ENCODE measurements around the gene NAA25. TPM values are rescaled to one million over a fixed set of nuclear protein-coding genes. Genes with fewer than 3 reads are reported as not detected.
A peak's percentile ranks its signal among the peaks of the same experiment; 100 is the strongest.
"Not testable (repeated sequence)": the region's sequence is repeated elsewhere in the genome, so short reads cannot be mapped to it uniquely, and the experiment has no call there.

The NAA25 gene
- total and polyA plus RNA-seq, 4 donors = 19.6 to 40.5 (median 21.0) TPM

GRCh38 chr12:112000820-112001219 lies 107.8 kb downstream of the NAA25 start:
- no peaks in the 10 kb centered on the region for H3K9me3 ChIP-seq (ENCODE audit: control insufficient read depth, insufficient read depth, low read length)
- no peaks in the 10 kb centered on the region for H3K27me3 ChIP-seq (ENCODE audit: control insufficient read depth, insufficient read depth, low read length)
- no peak overlapping the region for H3K27ac ChIP-seq (ENCODE audit: low read depth, low read length)
- no peaks in the 10 kb centered on the region for H3K4me1 ChIP-seq (ENCODE audit: control insufficient read depth, insufficient read depth, low read length)
- H3K4me3 ChIP-seq (ENCODE audit: low read depth, low read length) = no peak overlapping the region
- WGBS (ENCODE audit: insufficient coverage) = 85% methylated on average over 4 of the region's 8 CpGs
- no peak for DNase-seq (ENCODE audit: low read depth in 4 of 6, low spot score in 6 of 6)
- peaks cover 11% of the 10 kb centered on the region for H3K36me3 ChIP-seq (ENCODE audit: control insufficient read depth, insufficient read depth, low read length)

GRCh38 chr12:111999129-111999528 lies 109.5 kb downstream of the NAA25 start:
- not testable (repeated sequence) for H3K36me3 ChIP-seq (ENCODE audit: control insufficient read depth, insufficient read depth, low read length); H3K4me1 ChIP-seq (ENCODE audit: control insufficient read depth, insufficient read depth, low read length); DNase-seq (ENCODE audit: low read depth in 4 of 6, low spot score in 6 of 6); H3K9me3 ChIP-seq (ENCODE audit: control insufficient read depth, insufficient read depth, low read length); H3K27me3 ChIP-seq (ENCODE audit: control insufficient read depth, insufficient read depth, low read length); H3K4me3 ChIP-seq (ENCODE audit: low read depth, low read length); H3K27ac ChIP-seq (ENCODE audit: low read depth, low read length)
- 96% methylated on average over 8 of the region's 9 CpGs for WGBS (ENCODE audit: insufficient coverage)

- no peak for DNase-seq (ENCODE audit: low read depth in 4 of 6, low spot score in 6 of 6)
- WGBS (ENCODE audit: insufficient coverage) = 97% methylated on average over 3 of the region's 4 CpGs
Observed at GRCh38 chr12:111998015-111998414, 110.6 kb downstream of the NAA25 start.

GRCh38 chr12:111997300-111997699 lies 111.3 kb downstream of the NAA25 start:
- Histone ChIP-seq H3K27me3 (ENCODE audit: control insufficient read depth, insufficient read depth, low read length) (no peaks in the 10 kb centered on the region), H3K9me3 (ENCODE audit: control insufficient read depth, insufficient read depth, low read length) (no peaks in the 10 kb centered on the region), H3K27ac (ENCODE audit: low read depth, low read length) (no peak overlapping the region), H3K36me3 (ENCODE audit: control insufficient read depth, insufficient read depth, low read length) (peaks cover under 1% of the 10 kb centered on the region), H3K4me1 (ENCODE audit: control insufficient read depth, insufficient read depth, low read length) (no peaks in the 10 kb centered on the region), H3K4me3 (ENCODE audit: low read depth, low read length) (no peak overlapping the region)
- DNase-seq (ENCODE audit: low read depth in 4 of 6, low spot score in 6 of 6) = no peak
- WGBS (ENCODE audit: insufficient coverage) = no CpG with 5 or more reads among the region's 2 CpGs

More at GRCh38 chr12:111998015-111998414, 110.6 kb downstream of the NAA25 start:
- no peaks in the 10 kb centered on the region for H3K4me1 ChIP-seq (ENCODE audit: control insufficient read depth, insufficient read depth, low read length)
- H3K9me3 ChIP-seq (ENCODE audit: control insufficient read depth, insufficient read depth, low read length) = no peaks in the 10 kb centered on the region
- no peak overlapping the region for H3K4me3 ChIP-seq (ENCODE audit: low read depth, low read length)
- H3K36me3 ChIP-seq (ENCODE audit: control insufficient read depth, insufficient read depth, low read length) = peaks cover 3% of the 10 kb centered on the region
- H3K27me3 ChIP-seq (ENCODE audit: control insufficient read depth, insufficient read depth, low read length) = no peaks in the 10 kb centered on the region
- no peak overlapping the region for H3K27ac ChIP-seq (ENCODE audit: low read depth, low read length)

GRCh38 chr12:111995782-111996480 lies 112.7 kb downstream of the NAA25 start:
- no peaks in the 10 kb centered on the region for H3K36me3 ChIP-seq (ENCODE audit: control insufficient read depth, insufficient read depth, low read length)
- H3K27ac ChIP-seq (ENCODE audit: low read depth, low read length) = no peak overlapping the region
- no peaks in the 10 kb centered on the region for H3K4me1 ChIP-seq (ENCODE audit: control insufficient read depth, insufficient read depth, low read length)
- no peaks in the 10 kb centered on the region for H3K27me3 ChIP-seq (ENCODE audit: control insufficient read depth, insufficient read depth, low read length)
- H3K9me3 ChIP-seq (ENCODE audit: control insufficient read depth, insufficient read depth, low read length) = no peaks in the 10 kb centered on the region
- no peak overlapping the region for H3K4me3 ChIP-seq (ENCODE audit: low read depth, low read length)
- 100% methylated on average over 1 of the region's 1 CpG for WGBS (ENCODE audit: insufficient coverage)
- DNase-seq (ENCODE audit: low read depth in 4 of 6, low spot score in 6 of 6) = no peak

- H3K36me3 ChIP-seq (ENCODE audit: control insufficient read depth, insufficient read depth, low read length); H3K27me3 ChIP-seq (ENCODE audit: control insufficient read depth, insufficient read depth, low read length); H3K4me3 ChIP-seq (ENCODE audit: low read depth, low read length); H3K27ac ChIP-seq (ENCODE audit: low read depth, low read length); H3K9me3 ChIP-seq (ENCODE audit: control insufficient read depth, insufficient read depth, low read length); H3K4me1 ChIP-seq (ENCODE audit: control insufficient read depth, insufficient read depth, low read length): not testable (repeated sequence)
- WGBS (ENCODE audit: insufficient coverage) = 26% methylated on average over 3 of the region's 17 CpGs
- DNase-seq (ENCODE audit: low read depth in 4 of 6, low spot score in 6 of 6) = peak in 1 of 6 donors; percentile 75
Observed at GRCh38 chr12:111994211-111995111, 114.1 kb downstream of the NAA25 start.

- Histone ChIP-seq H3K27me3 (ENCODE audit: control insufficient read depth, insufficient read depth, low read length) (no peaks in the 10 kb centered on the region), H3K4me3 (ENCODE audit: low read depth, low read length) (no peak overlapping the region), H3K36me3 (ENCODE audit: control insufficient read depth, insufficient read depth, low read length) (no peaks in the 10 kb centered on the region), H3K9me3 (ENCODE audit: control insufficient read depth, insufficient read depth, low read length) (no peaks in the 10 kb centered on the region), H3K27ac (ENCODE audit: low read depth, low read length) (no peak overlapping the region), H3K4me1 (ENCODE audit: control insufficient read depth, insufficient read depth, low read length) (no peaks in the 10 kb centered on the region)
- no peak for DNase-seq (ENCODE audit: low read depth in 4 of 6, low spot score in 6 of 6)
- 94% methylated on average over 1 of the region's 2 CpGs for WGBS (ENCODE audit: insufficient coverage)
Observed at GRCh38 chr12:111993292-111994150, 115.1 kb downstream of the NAA25 start.

GRCh38 chr12:111992464-111992863 lies 116.1 kb downstream of the NAA25 start:
- WGBS (ENCODE audit: insufficient coverage) = no CpG with 5 or more reads among the region's 6 CpGs
- no peaks in the 10 kb centered on the region for H3K4me1 ChIP-seq (ENCODE audit: control insufficient read depth, insufficient read depth, low read length)
- H3K27me3 ChIP-seq (ENCODE audit: control insufficient read depth, insufficient read depth, low read length) = no peaks in the 10 kb centered on the region
- no peaks in the 10 kb centered on the region for H3K9me3 ChIP-seq (ENCODE audit: control insufficient read depth, insufficient read depth, low read length)
- H3K27ac ChIP-seq (ENCODE audit: low read depth, low read length) = no peak overlapping the region
- H3K36me3 ChIP-seq (ENCODE audit: control insufficient read depth, insufficient read depth, low read length) = no peaks in the 10 kb centered on the region
- no peak overlapping the region for H3K4me3 ChIP-seq (ENCODE audit: low read depth, low read length)
- no peak for DNase-seq (ENCODE audit: low read depth in 4 of 6, low spot score in 6 of 6)

GRCh38 chr12:111991946-111992345 lies 116.6 kb downstream of the NAA25 start:
- H3K27ac ChIP-seq (ENCODE audit: low read depth, low read length) = no peak overlapping the region
- H3K9me3 ChIP-seq (ENCODE audit: control insufficient read depth, insufficient read depth, low read length) = no peaks in the 10 kb centered on the region
- no peaks in the 10 kb centered on the region for H3K27me3 ChIP-seq (ENCODE audit: control insufficient read depth, insufficient read depth, low read length)
- H3K4me3 ChIP-seq (ENCODE audit: low read depth, low read length) = no peak overlapping the region
- no peak for DNase-seq (ENCODE audit: low read depth in 4 of 6, low spot score in 6 of 6)
- no CpG with 5 or more reads among the region's 4 CpGs for WGBS (ENCODE audit: insufficient coverage)
- H3K4me1 ChIP-seq (ENCODE audit: control insufficient read depth, insufficient read depth, low read length) = no peaks in the 10 kb centered on the region
- no peaks in the 10 kb centered on the region for H3K36me3 ChIP-seq (ENCODE audit: control insufficient read depth, insufficient read depth, low read length)

Measured in spinal cord (tissue), 10 donors.